Endothelial cell of umbilical vein (primary cell): Measurements from ENCODE around the gene RER1. TPM values are rescaled to one million over a fixed set of nuclear protein-coding genes. Genes with fewer than 3 reads are reported as not detected.

Experiments
- BruUV-seq: library from RNA; stranded (reverse); fragments of 400-500 nt; replicated peaks from 2 replicates; lab custom pipeline; 2021; lab: Mats Ljungman, UMichigan
- CTCF ChIA-PET: fragments of 300-600, 350-600 bp; sonication (Branson Sonifier 250); formaldehyde crosslinking; loops from one replicate; lab custom pipeline; 2021; ENCODE audit warnings: antibody characterized with exemption, inconsistent platforms; lab: Charles Lee
- POLR2A ChIA-PET: fragments of 300-600, 350-600 bp; sonication (Branson Sonifier 250); formaldehyde crosslinking; loops from one replicate; lab custom pipeline; 2021; ENCODE audit warnings: antibody characterized with exemption, inconsistent platforms; lab: Charles Lee
- DNase-seq: peaks from one replicate; pipeline ENCODE4 v3.0.0-alpha.2; 2011; ENCODE audit warnings: low read depth, low spot score
- FAIRE-seq: peaks from 2 replicates; lab custom pipeline; 2011; peaks lifted over from hg19 to GRCh38; lab: Jason Lieb, UNC
- H2AFZ ChIP-seq: 2 replicates; pipeline ENCODE4 v1.6.0; 2012; ENCODE audit warnings: low read depth, low read length, control low read depth, inconsistent platforms
- H3K27ac ChIP-seq: 2 replicates; pipeline ENCODE4 v1.5.1; 2011; ENCODE audit warnings: low read depth, mild to moderate bottlenecking, control low read depth, low read length, moderate library complexity; ENCODE audit not compliant: insufficient read depth
- H3K27me3 ChIP-seq, 2 experiments: 2 replicates each; pipeline versions ENCODE4 v1.6.0 to v1.6.1; 2011; ENCODE audit warnings: low read length in 2 of 2, mixed read lengths in 1 of 2; ENCODE audit not compliant: control insufficient read depth in 2 of 2, insufficient read depth in 2 of 2
- H3K36me3 ChIP-seq, 2 experiments: 2 replicates in 1 of 2; 3 replicates in 1 of 2; pipeline ENCODE4 v1.5.1; 2011; ENCODE audit warnings: low read length in 2 of 2, mild to moderate bottlenecking in 1 of 2, moderate library complexity in 1 of 2; ENCODE audit not compliant: control insufficient read depth in 2 of 2, insufficient read depth in 2 of 2; ENCODE audit errors: extremely low read depth in 1 of 2
- H3K4me1 ChIP-seq: 3 replicates; pipeline ENCODE4 v1.5.1; 2011; ENCODE audit warnings: mild to moderate bottlenecking, low read length; ENCODE audit not compliant: control insufficient read depth, insufficient read depth; ENCODE audit errors: extremely low read depth
- H3K4me2 ChIP-seq: 2 replicates; pipeline ENCODE4 v1.6.1; 2011; ENCODE audit warnings: low read length, control low read depth, mixed read lengths; ENCODE audit not compliant: insufficient read depth
- H3K4me3 ChIP-seq, 3 experiments: fragments of 200-600 bp in 1 of 3; sonication (generic), shearing (Covaris generic) in 1 of 3; replicated peaks in 1 of 3; 2 replicates each; pipeline ENCODE4 v1.5.1; 2011 to 2016; ENCODE audit warnings: control low read depth in 3 of 3, low read length in 3 of 3, mild to moderate bottlenecking in 2 of 3, inconsistent platforms in 1 of 3, low read depth in 1 of 3, moderate library complexity in 1 of 3; ENCODE audit not compliant: insufficient read depth in 1 of 3
- H3K79me2 ChIP-seq: 2 replicates; pipeline ENCODE4 v1.6.0; 2012; ENCODE audit warnings: low read length, inconsistent platforms; ENCODE audit not compliant: control insufficient read depth, insufficient read depth
- H3K9ac ChIP-seq: replicated peaks from 2 replicates; pipeline ENCODE3; 2011; ENCODE audit warnings: low read length, control low read depth; ENCODE audit not compliant: insufficient read depth; ENCODE audit errors: extremely low read depth
- H3K9me1 ChIP-seq: replicated peaks from 3 replicates; pipeline ENCODE4 v1.6.0; 2011; ENCODE audit warnings: mild to moderate bottlenecking, low read length; ENCODE audit not compliant: control insufficient read depth, insufficient read depth; ENCODE audit errors: extremely low read depth
- H3K9me3 ChIP-seq: replicated peaks from 2 replicates; pipeline ENCODE4 v1.5.1; 2012; ENCODE audit warnings: low read length, inconsistent platforms; ENCODE audit not compliant: control insufficient read depth, insufficient read depth
- H4K20me1 ChIP-seq: replicated peaks from 2 replicates; pipeline ENCODE3; 2011; ENCODE audit warnings: mild to moderate bottlenecking, low read length; ENCODE audit not compliant: control insufficient read depth, insufficient read depth; ENCODE audit errors: extremely low read depth
- EZH2 ChIP-seq: IDR thresholded peaks from 2 replicates; pipeline ENCODE4 v1.6.1; 2012; ENCODE audit warnings: borderline replicate concordance, low read depth, mild to moderate bottlenecking, moderate library complexity, low read length, inconsistent platforms; ENCODE audit not compliant: severe bottlenecking
- FOS ChIP-seq: IDR thresholded peaks from 2 replicates; pipeline ENCODE4 v1.6.1; 2011; ENCODE audit warnings: mild to moderate bottlenecking, low read length, moderate library complexity, borderline replicate concordance; ENCODE audit not compliant: insufficient read depth
- GATA2 ChIP-seq: IDR thresholded peaks from 2 replicates; pipeline ENCODE4 v1.7.0; 2011; ENCODE audit warnings: low read depth, mild to moderate bottlenecking, moderate library complexity, mixed read lengths, low read length; ENCODE audit not compliant: insufficient read length, insufficient read depth
- JUN ChIP-seq: IDR thresholded peaks from 2 replicates; pipeline ENCODE4 v1.6.1; 2011; ENCODE audit warnings: borderline replicate concordance, low read depth; ENCODE audit not compliant: insufficient read length, insufficient read depth
- MYC ChIP-seq: IDR thresholded peaks from one replicate; pipeline ENCODE4 v1.6.1; 2011; ENCODE audit warnings: mild to moderate bottlenecking, low read depth, low read length
- POLR2A ChIP-seq: IDR thresholded peaks from 2 replicates; pipeline ENCODE4 v1.6.1; 2012; ENCODE audit warnings: low read depth, mild to moderate bottlenecking, control low read depth, low read length
- POLR2AphosphoS5 ChIP-seq: IDR thresholded peaks from 2 replicates; pipeline ENCODE4 v1.6.1; 2012; ENCODE audit warnings: low read depth, mild to moderate bottlenecking, control low read depth, low read length, moderate library complexity; ENCODE audit not compliant: insufficient read depth
- dilution Hi-C: fragments of 300-500 bp; cut with MboI; formaldehyde crosslinking; loops from one replicate; pipeline ENCODE4 v1.15.0; 2019; ENCODE audit warnings: low sequenced_read_pairs; ENCODE audit not compliant: extremely low pct_ligation_motif_present
- intact Hi-C: fragments of 100-400 bp; cut with micrococcal nuclease; formaldehyde crosslinking; loops from one replicate; pipeline ENCODE4 v1.10.0; 2022
- polyA plus RNA-seq, 4 experiments: library from polyadenylated mRNA; depleted of rRNA in 3 of 4; stranded (reverse) in 3 of 4; unstranded in 1 of 4; fragments of >200 nt; gene quantifications; 2 replicates each; pipeline versions ENCODE4 v1.2.1 to v1.2.3, GENCODE V29; 2011 to 2012; ENCODE audit warnings: missing spikeins in 1 of 4
- total RNA-seq: library from RNA; stranded (reverse); gene quantifications from 2 replicates; pipeline ENCODE4 v1.2.3, GENCODE V29; 2021
- TF ChIP-seq, protein P1 (sequence below), 2 donors: IDR thresholded peaks; 1 replicate in 1 of 2; 2 replicates in 1 of 2; pipeline ENCODE4 v1.5.1; 2011; ENCODE audit warnings: low read length in 2 of 2, mild to moderate bottlenecking in 2 of 2, moderate library complexity in 2 of 2, control low read depth in 1 of 2, inconsistent platforms in 1 of 2, low read depth in 1 of 2; ENCODE audit not compliant: insufficient read depth in 1 of 2; ENCODE audit errors: extremely low read depth in 1 of 2
- TF ChIP-seq, protein P2 (sequence below): IDR thresholded peaks from 2 replicates; pipeline ENCODE4 v1.6.1; 2011; ENCODE audit not compliant: insufficient read depth, insufficient read length

The RER1 gene
- total and polyA plus RNA-seq, 2 donors (not counting 3 experiments of a cell fraction or from before 2014, with no cell fraction given), result 179 to 292 TPM

- Histone ChIP-seq H2AFZ (no peak overlapping the region), H4K20me1 (no peaks in the 10 kb centered on the region), H3K9me1 (no peaks in the 10 kb centered on the region), H3K4me3 (no peak overlapping the region), H3K79me2 (no peaks in the 10 kb centered on the region), H3K36me3 (no peaks in the 10 kb centered on the region), H3K4me2 (no peak overlapping the region), H3K4me1 (peaks cover 4% of the 10 kb centered on the region), H3K9ac (no peak overlapping the region), H3K27me3 (peaks cover 6 to 9% of the 10 kb centered on the region in 2 experiments), H3K27ac (no peak overlapping the region), H3K9me3 (no peaks in the 10 kb centered on the region)
- intact Hi-C loops (no loop called here), dilution Hi-C loops (no loop called here)
- DNase-seq, result no peak
- TF ChIP-seq EZH2 (no peak), MYC (no peak), FOS (no peak), POLR2A (no peak), GATA2 (no peak), POLR2AphosphoS5 (no peak), JUN (no peak)
- TF ChIP-seq, protein P1, sequence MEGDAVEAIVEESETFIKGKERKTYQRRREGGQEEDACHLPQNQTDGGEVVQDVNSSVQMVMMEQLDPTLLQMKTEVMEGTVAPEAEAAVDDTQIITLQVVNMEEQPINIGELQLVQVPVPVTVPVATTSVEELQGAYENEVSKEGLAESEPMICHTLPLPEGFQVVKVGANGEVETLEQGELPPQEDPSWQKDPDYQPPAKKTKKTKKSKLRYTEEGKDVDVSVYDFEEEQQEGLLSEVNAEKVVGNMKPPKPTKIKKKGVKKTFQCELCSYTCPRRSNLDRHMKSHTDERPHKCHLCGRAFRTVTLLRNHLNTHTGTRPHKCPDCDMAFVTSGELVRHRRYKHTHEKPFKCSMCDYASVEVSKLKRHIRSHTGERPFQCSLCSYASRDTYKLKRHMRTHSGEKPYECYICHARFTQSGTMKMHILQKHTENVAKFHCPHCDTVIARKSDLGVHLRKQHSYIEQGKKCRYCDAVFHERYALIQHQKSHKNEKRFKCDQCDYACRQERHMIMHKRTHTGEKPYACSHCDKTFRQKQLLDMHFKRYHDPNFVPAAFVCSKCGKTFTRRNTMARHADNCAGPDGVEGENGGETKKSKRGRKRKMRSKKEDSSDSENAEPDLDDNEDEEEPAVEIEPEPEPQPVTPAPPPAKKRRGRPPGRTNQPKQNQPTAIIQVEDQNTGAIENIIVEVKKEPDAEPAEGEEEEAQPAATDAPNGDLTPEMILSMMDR (IDR thresholded peaks at IDR 0.05; ENCODE audit: extremely low read depth in 1 of 2, insufficient read depth in 1 of 2, low read depth in 1 of 2, low read length in 2 of 2), result no peak
- TF ChIP-seq, protein P2, sequence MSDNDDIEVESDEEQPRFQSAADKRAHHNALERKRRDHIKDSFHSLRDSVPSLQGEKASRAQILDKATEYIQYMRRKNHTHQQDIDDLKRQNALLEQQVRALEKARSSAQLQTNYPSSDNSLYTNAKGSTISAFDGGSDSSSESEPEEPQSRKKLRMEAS, result no peak
- POLR2A ChIA-PET, result no interaction called here
- FAIRE-seq, result no peak
- BruUV-seq, result no TSS peak
- CTCF ChIA-PET, result no interaction called here
These were observed 47.0 kb downstream of the RER1 start for GRCh38 chr1:2438641-2439040.
